NCI-H2227 treated with DMSO at 0.1 percent for 48 hours (cell line): ENCODE data around the gene NLRP6.
"Not testable (repeated sequence)": the region's sequence is repeated elsewhere in the genome, so short reads cannot be mapped to it uniquely, and the experiment has no call there.

Source experiments
- DNase-seq: peaks from one replicate; lab custom pipeline; 2025; lab: John Stamatoyannopoulos, UW

NLRP6 gene

DNA sequence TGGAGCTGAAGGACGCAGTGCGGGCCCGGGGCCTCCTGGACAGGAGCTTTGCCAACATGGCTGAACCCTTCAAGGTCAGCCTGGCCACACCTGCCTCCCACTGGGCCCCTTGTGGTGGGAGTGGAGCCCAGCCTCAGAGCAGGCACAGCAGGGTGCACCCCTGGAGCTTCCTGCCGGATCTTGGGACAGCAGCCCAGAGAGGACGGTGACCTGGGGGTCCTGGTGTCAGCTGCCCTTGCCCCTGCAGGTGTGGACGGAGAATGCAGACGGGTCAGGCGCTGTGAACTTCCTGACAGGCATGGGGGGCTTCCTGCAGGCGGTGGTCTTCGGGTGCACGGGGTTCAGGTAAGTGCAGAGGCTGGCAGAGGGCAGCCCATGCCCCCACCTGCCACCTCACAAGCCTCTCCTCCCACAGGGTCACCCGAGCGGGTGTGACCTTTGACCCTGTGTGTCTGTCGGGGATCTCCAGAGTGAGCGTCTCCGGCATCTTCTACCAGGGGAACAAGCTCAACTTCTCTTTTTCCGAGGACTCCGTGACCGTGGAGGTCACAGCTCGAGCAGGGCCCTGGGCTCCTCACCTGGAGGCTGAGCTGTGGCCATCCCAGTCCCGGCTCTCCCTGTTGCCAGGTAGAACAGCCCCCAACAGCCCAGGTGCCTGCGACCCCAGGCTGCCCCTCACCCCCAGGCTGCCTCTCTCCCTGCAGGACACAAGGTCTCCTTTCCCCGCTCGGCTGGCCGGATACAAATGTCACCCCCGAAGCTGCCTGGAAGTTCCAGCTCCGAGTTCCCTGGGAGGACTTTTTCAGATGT is 15.8 kb downstream of the NLRP6 start:
- no peak for DNase-seq

DNA sequence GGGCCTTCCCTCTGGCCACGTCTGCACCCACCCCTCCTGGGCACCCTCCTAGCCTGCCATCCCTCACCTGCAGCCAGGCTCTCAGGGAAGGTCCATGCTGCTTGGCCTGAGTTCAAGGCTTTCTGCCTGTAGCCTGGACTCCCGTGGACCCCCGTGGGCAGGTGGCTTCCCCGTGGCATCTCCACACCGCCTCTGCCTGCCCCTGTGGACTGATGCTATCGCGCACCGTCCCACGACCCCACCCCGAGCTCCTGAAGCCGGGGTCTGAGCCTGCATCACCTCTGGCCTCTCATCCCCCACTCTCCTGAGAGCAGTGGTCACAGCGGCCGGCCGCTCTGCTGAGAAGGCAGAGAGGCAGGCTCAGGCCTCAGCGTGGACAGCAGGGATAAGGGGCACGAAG is 16.6 kb downstream of the NLRP6 start:
- DNase-seq, result no peak

DNA sequence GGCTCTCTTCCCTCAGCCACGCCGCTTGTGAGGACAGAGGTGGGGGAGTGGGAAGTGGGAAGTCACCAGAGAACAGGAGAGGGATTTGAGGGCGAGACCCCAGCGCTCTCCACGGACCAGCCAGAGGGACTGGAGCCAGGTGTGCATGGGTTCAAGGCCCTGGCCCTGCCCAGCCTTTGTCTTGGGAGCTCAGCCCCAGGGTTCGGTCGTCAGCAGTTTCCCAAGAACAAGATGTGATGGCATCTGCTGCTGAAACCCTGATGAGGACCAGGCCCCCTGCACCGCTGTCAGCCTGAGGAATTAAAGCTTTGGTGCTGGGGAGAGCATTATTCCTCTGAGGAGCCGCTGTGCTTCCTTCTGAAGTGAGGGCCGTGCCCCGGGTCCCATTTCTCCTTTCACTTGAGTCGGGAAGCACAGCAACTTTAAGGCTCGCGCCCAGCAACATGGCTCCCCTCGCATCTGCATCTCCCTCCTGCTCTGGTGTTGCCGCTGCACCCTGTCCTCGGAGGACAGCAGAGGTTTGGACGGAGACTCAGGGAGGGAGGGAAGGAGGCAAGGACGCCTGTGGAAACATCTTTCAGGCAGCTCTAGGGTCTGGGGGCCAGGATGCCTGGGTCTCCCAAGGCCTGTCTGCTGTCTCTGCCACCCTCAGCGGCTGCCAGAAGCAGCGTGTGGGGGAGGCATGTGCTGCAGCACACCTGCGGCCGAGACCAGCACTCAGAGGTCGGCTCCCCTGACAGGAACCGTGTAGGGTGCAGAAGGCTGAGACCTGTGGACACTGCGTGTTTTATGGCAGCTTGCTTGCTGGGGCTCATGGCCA is 17.4 kb downstream of the NLRP6 start:
- DNase-seq, result no peak

DNA sequence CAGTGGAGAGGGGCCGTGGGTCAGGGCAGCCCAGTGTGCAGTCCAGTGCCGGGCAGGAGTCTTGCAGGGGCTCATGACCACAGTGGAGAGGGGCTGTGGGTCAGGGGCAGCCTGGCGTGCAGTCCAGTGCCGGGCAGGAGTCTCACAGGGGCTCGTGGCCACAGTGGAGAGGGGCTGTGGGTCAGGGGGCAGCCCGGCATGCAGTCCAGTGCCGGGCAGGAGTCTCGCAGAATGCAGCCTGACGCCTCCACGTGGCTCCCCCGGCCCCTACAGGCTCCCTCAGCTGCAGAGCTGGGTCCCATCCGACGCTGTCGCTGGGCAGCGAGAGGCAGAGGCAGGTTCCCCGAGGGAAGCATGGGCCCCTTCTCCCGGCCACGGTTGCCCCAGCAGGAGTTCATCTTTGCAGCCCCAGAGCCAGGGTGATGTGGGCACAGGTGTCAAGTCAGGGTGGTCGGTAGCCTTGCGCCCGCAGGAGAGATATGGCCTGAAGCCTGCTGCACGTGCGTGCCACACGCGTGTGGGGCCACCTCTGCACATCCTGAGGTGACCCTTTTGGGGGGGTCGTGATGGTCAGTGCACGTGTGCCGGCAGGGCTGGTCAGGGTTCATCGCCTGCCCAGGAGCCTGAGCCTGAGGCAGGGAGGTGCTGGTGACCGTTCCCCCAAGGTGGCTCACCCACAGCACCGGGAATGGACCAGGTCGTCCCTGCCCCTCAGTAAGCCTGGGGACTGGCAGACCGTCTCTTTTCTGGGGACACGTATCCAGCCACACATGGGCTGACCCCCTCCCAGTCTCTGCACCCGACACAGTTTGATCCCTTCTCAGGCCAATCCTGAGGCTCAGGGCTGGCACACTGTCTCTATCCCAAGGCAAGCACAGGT is 18.2 kb downstream of the NLRP6 start:
- no peak for DNase-seq

DNA sequence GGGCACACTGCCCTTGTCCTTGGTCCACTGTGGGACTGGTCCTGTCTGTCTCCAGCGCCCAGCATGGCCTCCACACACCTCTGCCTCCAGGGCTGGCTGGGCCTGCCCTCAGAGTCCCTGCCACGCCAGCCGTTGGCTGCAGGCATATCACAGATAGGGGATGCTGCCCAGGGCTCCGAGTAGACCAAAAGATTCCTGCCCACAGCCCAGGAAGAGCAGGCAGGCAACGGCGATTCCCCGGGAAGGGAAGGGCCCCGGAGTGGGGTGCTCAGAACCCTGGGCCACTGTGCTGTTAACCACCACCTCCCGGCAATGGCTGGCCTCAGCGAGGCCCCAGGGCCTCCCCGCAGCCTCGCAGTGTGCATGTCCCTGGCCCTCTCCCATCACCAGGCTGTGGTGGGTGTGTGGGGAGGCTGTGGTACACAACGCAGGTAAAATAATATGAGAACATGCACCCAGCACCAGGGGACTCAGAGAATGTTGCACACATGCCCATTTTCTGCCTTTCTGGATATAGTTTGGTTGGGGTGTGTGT is 18.9 kb downstream of the NLRP6 start:
- DNase-seq, result no peak

DNA sequence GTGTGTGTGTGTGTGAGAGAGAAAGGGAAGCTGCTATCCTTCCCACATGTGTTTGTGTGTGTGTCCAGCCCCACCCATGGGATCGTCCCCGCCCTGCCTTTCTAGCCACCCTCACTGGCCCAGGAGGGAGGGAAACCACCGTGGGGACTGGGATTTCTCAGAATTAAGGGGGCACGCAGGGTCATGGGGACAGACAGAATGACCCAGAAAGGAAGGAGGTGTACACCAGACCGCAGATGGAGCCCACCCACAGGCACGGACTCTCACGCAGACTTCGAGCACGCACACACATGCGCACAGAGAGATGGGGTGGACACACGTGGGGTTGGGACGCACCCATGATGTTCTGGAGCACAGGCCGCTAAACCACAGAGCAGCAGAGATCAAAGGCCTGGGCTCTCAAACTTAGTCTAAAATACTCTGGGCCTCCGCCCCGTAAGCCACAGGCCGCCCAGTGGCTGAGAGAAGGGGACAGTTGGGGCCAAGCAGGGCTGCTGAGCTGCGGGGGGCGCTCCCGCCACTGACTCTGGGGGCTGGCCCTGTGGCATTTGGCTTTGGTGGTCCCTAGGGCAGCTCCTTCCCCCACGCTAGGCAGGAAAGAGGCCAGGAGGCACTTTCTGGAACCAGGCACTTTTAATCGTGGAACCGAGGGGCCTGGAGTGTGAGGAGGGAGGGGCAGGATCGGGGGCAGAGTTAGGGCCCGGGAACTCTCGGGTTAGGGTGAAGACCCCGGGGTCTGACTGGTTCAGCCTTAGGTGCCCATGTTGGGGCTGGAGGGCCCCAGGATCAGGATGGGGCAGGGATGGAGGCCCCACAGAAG is 19.6 kb downstream of the NLRP6 start:
- no peak for DNase-seq

DNA sequence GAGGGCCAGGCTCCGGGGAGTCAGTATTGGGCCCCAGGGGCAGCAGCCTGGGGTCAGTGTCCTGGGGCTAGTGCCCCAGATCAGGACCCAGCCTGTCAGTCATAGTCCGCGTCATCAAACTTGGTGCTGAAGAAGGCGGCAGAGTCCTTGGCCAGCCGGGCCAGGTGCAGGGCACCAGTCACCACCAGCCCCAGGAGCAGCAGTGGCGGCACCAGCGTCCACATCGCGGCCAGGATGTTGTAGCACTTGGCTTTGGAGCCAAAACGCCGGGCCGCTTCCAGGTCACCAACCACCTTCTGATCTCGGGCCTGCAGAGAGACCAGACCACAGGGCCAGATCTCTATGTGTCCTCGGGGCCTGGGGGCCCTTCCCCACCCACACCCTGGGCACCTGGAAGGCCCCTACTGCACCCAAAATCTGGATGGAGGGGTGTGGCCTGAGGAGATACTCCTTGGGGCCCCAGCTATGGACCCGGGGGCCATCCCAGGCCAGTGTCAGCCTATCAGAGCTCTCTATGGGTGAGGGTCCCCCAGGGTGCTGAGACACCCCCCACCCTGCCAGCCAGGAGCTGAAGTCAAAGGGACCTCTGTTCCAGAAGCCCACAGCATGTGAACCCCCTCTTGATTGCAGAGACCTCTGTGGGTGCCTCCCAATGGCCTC is 20.3 kb downstream of the NLRP6 start:
- DNase-seq, result no peak

DNA sequence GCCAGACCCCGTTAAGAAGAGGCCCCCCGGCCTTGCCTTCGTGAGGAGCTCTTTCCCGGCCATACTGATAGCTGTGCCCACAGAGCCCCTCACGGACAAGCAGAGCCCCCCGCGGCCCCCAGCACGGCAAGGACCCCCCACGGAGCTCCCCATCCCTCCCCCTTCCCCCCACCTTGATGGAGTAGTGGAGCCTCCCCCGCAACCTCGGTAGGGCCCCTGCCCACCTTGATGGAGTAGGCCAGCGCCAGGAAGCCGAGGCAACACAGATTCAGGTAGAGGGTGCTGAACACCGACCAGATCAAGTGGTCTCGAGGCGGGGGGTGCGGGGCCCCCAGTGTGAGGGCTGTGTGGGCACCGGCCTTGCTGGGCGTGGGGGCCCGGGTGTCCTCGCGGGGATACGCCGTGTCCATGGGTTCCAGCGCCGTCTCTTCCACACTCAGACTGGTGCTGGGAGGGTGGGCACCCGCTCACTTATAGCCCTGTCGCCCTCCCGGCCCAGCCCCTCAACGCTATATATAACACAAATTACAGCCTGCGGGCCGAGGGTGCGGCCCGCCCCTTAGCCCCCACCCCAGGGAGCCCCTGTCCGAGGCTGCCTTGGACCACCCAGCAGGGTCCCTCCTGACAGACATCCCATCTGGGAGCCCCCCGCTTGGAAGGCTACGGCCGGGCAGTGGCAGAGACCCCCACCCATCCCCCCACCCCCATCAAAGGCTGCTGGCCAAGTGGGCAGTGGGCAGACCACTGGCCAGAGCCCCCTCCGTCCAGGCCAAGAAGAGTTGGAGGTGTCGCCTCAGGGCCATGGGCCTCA is 21.1 kb downstream of the NLRP6 start, which contains the start of gene IFITM5:
TSS of gene IFITM5 (minus strand) at position 446 of the 811 bp plus-strand sequence. CDS start at position 410, 36 bp downstream.
- no peak for DNase-seq

DNA sequence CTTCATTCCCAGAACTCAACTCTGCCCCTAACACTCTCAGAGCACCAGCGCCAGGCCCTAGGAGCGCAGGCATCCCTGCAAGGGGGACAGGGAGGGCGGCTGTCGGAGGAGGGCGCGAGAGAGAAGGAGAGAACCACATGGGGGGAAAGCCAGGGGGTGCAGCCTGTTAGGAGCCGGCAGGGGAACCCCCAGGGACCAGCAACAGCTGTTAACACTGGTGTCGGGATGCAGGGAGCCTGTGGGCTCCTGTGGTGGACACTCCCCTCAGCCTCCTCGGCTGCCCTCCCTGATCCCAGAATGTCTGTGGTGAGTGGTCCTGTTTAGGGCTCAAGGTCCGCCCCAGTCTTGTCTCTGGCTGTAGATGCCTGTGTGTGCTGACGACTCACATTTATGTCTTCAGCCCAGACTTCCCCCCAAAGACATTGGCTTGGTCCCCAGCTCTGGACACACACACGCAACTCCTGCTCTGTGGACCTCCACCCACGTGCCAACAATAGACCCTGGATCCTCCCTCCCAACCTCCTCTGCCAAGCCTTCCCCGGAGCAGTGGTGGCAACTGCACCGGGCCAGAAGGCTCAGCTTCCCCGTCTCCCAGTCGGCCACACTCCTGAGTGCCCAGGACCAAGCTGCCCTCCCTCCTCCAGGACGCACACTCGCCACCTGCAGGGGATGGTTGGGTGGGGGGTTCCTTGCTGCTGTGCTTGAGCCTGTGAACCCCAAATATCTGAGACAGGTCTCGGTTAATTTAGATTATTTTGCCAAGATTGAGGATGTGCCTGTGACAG is 21.9 kb downstream of the NLRP6 start:
- no peak for DNase-seq

DNA sequence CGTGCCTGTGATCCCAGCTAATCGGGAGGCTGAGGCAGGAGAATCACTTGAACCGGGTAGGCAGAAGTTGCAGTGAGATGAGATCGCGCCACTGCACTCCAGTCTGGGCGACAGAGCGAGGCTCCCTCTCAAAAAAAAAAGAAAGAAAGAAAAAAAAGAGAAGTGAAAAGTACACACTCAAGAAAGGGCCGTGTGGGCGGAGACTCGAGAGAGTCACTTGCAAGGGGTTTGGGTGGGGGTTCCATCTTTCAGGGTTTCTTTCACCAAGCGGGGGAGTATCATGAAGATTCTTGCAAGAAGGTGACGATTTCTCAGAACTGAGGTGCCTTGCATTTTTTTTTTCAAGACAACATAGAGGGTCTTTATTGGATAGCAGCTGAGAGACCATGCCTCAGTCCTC is 25.2 kb downstream of the NLRP6 start:
- no peak for DNase-seq

DNA sequence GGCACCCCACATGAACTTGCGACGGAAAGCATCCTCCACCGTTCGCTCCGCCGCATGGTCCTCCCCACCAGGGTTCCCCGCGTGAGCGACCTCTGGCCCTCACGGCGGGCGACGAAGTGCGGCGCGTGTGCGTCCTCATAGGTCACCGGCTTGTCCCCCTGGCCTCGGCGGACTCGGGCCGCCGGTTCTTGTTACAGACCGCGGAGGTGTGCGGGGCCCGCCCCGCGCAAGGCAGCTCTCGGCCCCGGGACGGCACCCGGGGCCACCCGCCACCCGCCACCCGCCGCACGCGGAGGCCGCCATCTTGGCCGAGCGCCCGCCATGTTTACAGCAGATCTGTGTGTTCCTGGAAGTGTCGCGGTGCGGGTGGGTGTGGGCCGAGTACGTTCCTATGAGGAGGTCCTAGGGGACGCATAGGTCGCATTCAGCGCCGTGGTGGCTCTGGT is 25.9 kb downstream of the NLRP6 start:
- no peak for DNase-seq

DNA sequence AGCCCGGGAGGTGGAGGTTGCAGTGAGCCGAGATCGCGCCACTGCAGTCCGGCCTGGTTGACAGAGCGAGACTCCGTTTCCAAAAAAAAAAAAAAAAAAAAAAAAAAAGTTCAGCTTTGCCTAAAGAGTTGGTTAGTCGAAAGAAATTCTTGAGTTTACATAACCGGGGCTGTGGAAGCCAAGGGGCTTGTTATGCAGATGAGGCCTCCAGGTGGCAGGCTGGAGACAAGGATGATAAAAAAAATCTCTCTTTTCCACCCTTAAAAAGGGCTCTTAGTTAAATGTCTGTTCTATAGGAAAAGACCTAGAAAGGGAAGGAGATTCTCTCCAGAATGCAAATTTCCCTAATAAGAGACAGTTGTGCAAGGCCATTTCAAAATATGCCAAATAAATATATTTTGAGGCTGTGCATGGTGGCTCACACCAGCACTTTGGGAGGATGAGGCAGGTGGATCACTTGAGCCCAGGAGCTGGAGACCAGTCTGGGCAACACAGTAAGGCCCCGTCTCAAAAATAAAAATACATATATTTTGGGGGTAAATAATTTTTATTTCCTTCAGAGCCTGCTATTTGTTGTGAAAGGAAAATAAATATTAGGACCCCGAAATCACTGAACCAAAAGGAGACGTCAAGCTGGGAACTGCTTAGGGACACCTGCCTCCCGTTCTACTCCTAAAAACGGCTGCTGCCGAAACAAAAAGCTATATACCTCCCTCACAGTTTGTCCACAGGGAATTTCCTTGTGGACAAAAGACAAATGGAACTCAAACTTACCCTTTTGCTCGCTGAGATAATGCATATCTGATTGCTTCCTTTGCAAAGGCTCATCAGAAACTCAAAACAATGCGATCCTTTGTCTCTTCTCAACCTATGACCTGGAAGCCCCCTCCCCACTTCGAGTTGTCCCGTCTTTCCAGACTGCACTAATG is 27.0 kb downstream of the NLRP6 start:
- no peak for DNase-seq

DNA sequence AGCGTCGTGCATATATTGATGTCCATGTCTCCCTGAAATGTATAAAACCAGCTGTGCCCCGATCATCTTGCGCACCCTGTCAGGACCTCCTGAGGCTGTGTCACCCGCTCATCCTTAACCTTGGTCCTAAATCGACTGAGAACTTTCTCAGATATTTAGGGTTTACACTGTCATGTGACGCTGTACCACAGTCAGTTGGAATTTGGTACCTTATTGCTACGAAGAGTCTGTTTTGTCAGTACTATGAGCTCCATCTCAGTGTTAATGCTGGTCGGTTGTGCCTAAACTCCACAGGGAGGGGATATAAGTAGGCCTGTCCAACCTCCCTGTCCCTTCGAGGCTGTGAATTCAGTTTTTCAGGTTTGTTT is 27.6 kb downstream of the NLRP6 start:
- DNase-seq, result no peak

DNA sequence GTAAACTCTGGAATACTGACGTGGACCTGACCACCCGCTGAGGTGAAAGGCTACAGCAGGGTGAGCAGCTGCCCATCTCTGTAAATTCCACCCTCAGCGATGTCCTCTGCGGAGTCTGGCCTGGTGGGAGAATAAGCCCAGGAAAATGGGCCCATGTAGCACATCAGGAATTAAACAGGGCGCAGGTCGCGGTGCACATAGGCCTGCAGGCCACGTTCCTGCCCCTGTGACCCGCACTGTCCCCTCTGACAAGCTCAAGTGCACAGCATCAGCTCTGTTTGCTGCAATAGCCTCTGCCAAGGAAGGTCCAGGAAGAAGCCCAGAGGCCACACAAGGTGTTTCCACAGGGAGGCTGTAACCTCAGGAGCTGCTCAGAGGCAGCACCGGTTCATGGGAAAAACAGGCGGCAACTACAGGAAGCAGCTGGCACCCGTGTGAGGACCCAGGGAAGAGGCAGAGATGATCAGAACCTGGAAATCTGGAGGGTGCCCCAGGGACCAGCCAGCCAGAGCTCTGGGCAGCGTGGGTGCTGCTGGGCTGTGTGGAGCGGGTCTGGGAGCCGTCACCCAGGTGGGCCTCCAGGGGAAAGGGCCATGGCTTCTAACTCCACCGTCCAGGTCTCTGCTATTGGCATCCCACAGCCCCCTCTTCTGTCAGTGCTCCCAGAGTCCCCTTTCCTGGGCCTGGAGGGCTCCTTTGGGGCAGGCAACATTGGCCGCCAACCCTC is 28.6 kb downstream of the NLRP6 start:
- no peak for DNase-seq

DNA sequence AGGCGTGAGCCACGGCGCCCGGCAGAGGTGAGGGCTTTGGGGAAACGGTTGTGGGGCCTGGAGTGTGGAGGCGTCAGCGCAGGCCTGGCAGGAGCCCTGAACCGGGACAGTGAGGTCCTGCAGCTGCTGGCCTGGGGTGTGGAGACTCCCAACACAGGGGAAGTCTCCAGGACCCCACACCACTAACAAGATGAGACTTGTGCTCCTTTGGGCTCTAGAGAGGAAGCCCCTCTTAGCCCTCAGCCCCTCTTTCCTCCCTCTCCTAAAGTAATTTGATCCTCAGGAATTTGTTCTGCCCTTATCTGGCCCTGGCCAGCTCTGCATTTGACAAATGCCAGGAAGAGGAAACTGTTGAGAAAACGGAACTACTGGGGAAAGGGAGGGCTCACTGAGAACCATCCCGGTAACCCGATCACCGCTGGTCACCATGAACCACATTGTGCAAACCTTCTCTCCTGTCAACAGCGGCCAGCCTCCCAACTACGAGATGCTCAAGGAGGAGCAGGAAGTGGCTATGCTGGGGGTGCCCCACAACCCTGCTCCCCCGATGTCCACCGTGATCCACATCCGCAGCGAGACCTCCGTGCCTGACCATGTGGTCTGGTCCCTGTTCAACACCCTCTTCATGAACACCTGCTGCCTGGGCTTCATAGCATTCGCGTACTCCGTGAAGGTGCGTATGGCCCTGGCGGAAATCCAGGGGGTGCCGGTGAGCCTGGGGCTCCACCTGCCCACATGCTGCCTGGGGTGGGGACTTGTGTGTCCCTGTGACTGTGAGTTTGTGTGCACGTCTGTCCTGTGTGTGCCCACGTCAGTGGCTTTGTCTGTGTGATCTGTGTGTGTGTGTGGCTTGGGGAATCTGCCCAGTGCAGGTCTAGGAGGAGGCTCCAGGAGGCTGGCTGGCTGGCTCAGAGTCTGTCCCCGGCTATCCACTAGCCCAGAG is 29.8 kb downstream of the NLRP6 start, which contains the start of gene IFITM2:
TSS of gene IFITM2 (plus strand) at position 51 of the 943 bp plus-strand sequence. CDS start at position 428, 377 bp downstream.
- not testable (repeated sequence) for DNase-seq
